HEK293 (cell line): ENCODE data around the gene PRKCA.
A peak's percentile ranks its signal among the peaks of the same experiment; 100 is the strongest.

ENCODE experiments used
- CTCF ChIA-PET: fragments of 350-600 bp; formaldehyde crosslinking; extraction: SDS; loops from one replicate; lab custom pipeline; 2021; ENCODE audit warnings: antibody characterized with exemption; lab: Yijun Ruan, JAX
- POLR2A ChIA-PET: fragments of 300-600 bp; formaldehyde crosslinking; extraction: SDS; loops from one replicate; lab custom pipeline; 2020; ENCODE audit warnings: antibody characterized with exemption, inconsistent platforms; lab: Yijun Ruan, JAX
- H3K27ac ChIP-seq: fragments of 200-500 bp; sonication (Bioruptor generic); 2 replicates; pipeline ENCODE4 v1.5.1; 2014; ENCODE audit warnings: low read depth, low read length, control low read depth, inconsistent platforms; ENCODE audit errors: extremely low read depth
- H3K36me3 ChIP-seq, 2 experiments: fragments of 200-500 bp in 1 of 2; sonication (Bioruptor generic) in 1 of 2; 1 replicate in 1 of 2; 2 replicates in 1 of 2; pipeline ENCODE4 v1.5.1; 2014 to 2017; ENCODE audit warnings: inconsistent platforms in 2 of 2, low read length in 2 of 2; ENCODE audit not compliant: control insufficient read depth in 2 of 2, insufficient read depth in 1 of 2
- H3K4me1 ChIP-seq: fragments of 200-500 bp; sonication (Bioruptor generic); 2 replicates; pipeline ENCODE4 v1.5.1; 2014; ENCODE audit warnings: mild to moderate bottlenecking, low read length, inconsistent platforms; ENCODE audit not compliant: control insufficient read depth, insufficient read depth
- H3K4me3 ChIP-seq: 2 replicates; pipeline ENCODE4 v1.5.1; 2011; ENCODE audit warnings: low read depth, mild to moderate bottlenecking, control low read depth, low read length, moderate library complexity
- H3K9me3 ChIP-seq: fragments of 200-500 bp; sonication (Bioruptor generic); 2 replicates; pipeline ENCODE4 v1.5.1; 2014; ENCODE audit warnings: low read depth, low read length, inconsistent platforms; ENCODE audit not compliant: control insufficient read depth, insufficient read depth
- ELK4 ChIP-seq: IDR thresholded peaks from 2 replicates; pipeline ENCODE4 v1.6.1; 2011; ENCODE audit warnings: mild to moderate bottlenecking, low read depth, low read length, borderline replicate concordance
- FEZF1 ChIP-seq: fragments of 450-650 bp; formaldehyde crosslinking; IDR thresholded peaks from 2 replicates; pipeline ENCODE4 v1.5.1; 2016; ENCODE audit warnings: missing biosample characterization, missing genetic modification characterization
- GLI2 ChIP-seq: fragments of 450-650 bp; formaldehyde crosslinking; IDR thresholded peaks from 2 replicates; pipeline ENCODE4; 2017; ENCODE audit warnings: missing biosample characterization, missing genetic modification characterization, low read depth, borderline replicate concordance
- GLIS1 ChIP-seq: fragments of 450-650 bp; formaldehyde crosslinking; IDR thresholded peaks from 2 replicates; pipeline ENCODE4 v1.5.1; 2016; ENCODE audit warnings: missing biosample characterization, missing genetic modification characterization
- HOXD13 ChIP-seq: sonication (generic); formaldehyde crosslinking; IDR thresholded peaks from 2 replicates; pipeline ENCODE4 v1.8.0; 2022; ENCODE audit warnings: missing genetic modification reagents, borderline replicate concordance
- IKZF3 ChIP-seq: fragments of 450-650 bp; IDR thresholded peaks from 2 replicates; pipeline ENCODE4 v1.5.0; 2018; ENCODE audit warnings: missing biosample characterization, mild to moderate bottlenecking, missing genetic modification characterization, moderate library complexity
- KLF16 ChIP-seq: fragments of 450-650 bp; formaldehyde crosslinking; IDR thresholded peaks from 2 replicates; pipeline ENCODE4 v1.5.1; 2017; ENCODE audit warnings: missing biosample characterization, missing genetic modification characterization
- SP7 ChIP-seq: fragments of 450-650 bp; formaldehyde crosslinking; IDR thresholded peaks from 2 replicates; pipeline ENCODE4 v1.5.1; 2016; ENCODE audit warnings: missing biosample characterization, missing genetic modification characterization
- YY2 ChIP-seq: fragments of 450-650 bp; formaldehyde crosslinking; IDR thresholded peaks from 2 replicates; pipeline ENCODE4 v1.5.1; 2016; ENCODE audit warnings: missing biosample characterization, missing genetic modification characterization
- ZBTB20 ChIP-seq: fragments of 450-650 bp; formaldehyde crosslinking; IDR thresholded peaks from 2 replicates; pipeline ENCODE4 v1.5.1; 2016; ENCODE audit warnings: missing biosample characterization, missing genetic modification characterization
- ZBTB48 ChIP-seq: fragments of 450-650 bp; formaldehyde crosslinking; IDR thresholded peaks from 2 replicates; pipeline ENCODE4 v1.5.1; 2016; ENCODE audit warnings: missing biosample characterization, missing genetic modification characterization
- ZFP3 ChIP-seq: fragments of 450-650 bp; formaldehyde crosslinking; IDR thresholded peaks from 2 replicates; pipeline ENCODE4 v1.5.1; 2016; ENCODE audit warnings: low read depth, missing biosample characterization, missing genetic modification characterization
- ZNF174 ChIP-seq: fragments of 450-650 bp; formaldehyde crosslinking; IDR thresholded peaks from 2 replicates; pipeline ENCODE4 v1.5.0; 2017; ENCODE audit warnings: missing biosample characterization, mild to moderate bottlenecking, missing genetic modification characterization
- ZNF223 ChIP-seq: fragments of 450-650 bp; formaldehyde crosslinking; IDR thresholded peaks from 2 replicates; pipeline ENCODE4 v1.5.1; 2016; ENCODE audit warnings: missing biosample characterization, missing genetic modification characterization
- ZNF302 ChIP-seq: fragments of 450-650 bp; formaldehyde crosslinking; IDR thresholded peaks from 2 replicates; pipeline ENCODE4 v1.5.1; 2016; ENCODE audit warnings: missing biosample characterization, missing genetic modification characterization, low read depth
- ZNF362 ChIP-seq: fragments of 450-650 bp; formaldehyde crosslinking; IDR thresholded peaks from 2 replicates; pipeline ENCODE4 v1.5.1; 2016; ENCODE audit warnings: missing biosample characterization, missing genetic modification characterization
- ZNF37A ChIP-seq: fragments of 450-650 bp; IDR thresholded peaks from 2 replicates; pipeline ENCODE4 v1.5.1; 2018; ENCODE audit warnings: missing biosample characterization, missing genetic modification characterization
- ZNF423 ChIP-seq: fragments of 450-650 bp; formaldehyde crosslinking; IDR thresholded peaks from 2 replicates; pipeline ENCODE4 v1.5.1; 2016; ENCODE audit warnings: missing biosample characterization, missing genetic modification characterization
- ZNF555 ChIP-seq: fragments of 450-650 bp; formaldehyde crosslinking; conservative IDR thresholded peaks from 2 replicates; pipeline ENCODE4 v1.5.1; 2017; ENCODE audit warnings: missing biosample characterization, mild to moderate bottlenecking, missing genetic modification characterization, inconsistent platforms
- ZNF660 ChIP-seq: fragments of 450-650 bp; IDR thresholded peaks from 2 replicates; pipeline ENCODE4 v1.5.1; 2018; ENCODE audit warnings: missing biosample characterization, mild to moderate bottlenecking, missing genetic modification characterization
- ZNF664 ChIP-seq: fragments of 450-650 bp; formaldehyde crosslinking; IDR thresholded peaks from 2 replicates; pipeline ENCODE4 v1.5.1; 2016; ENCODE audit warnings: missing biosample characterization, missing genetic modification characterization
- ZNF776 ChIP-seq: fragments of 450-650 bp; formaldehyde crosslinking; IDR thresholded peaks from 2 replicates; pipeline ENCODE4 v1.5.0; 2017; ENCODE audit warnings: missing biosample characterization, missing genetic modification characterization, borderline replicate concordance
- ZNF777 ChIP-seq: fragments of 450-650 bp; formaldehyde crosslinking; IDR thresholded peaks from 2 replicates; pipeline ENCODE4 v1.5.1; 2017; ENCODE audit warnings: missing biosample characterization, missing genetic modification characterization, borderline replicate concordance
- ZNF785 ChIP-seq: fragments of 450-650 bp; formaldehyde crosslinking; IDR thresholded peaks from 2 replicates; pipeline ENCODE4 v1.5.1; 2016; ENCODE audit warnings: missing biosample characterization, missing genetic modification characterization
- ZNF830 ChIP-seq: fragments of 450-650 bp; IDR thresholded peaks from 2 replicates; pipeline ENCODE4 v1.5.0; 2018; ENCODE audit warnings: missing biosample characterization, missing genetic modification characterization, low read depth, mild to moderate bottlenecking, moderate library complexity
- TF ChIP-seq, protein P1 (sequence below): fragments of 450-650 bp; formaldehyde crosslinking; IDR thresholded peaks from 2 replicates; pipeline ENCODE4 v1.5.1; 2016; ENCODE audit warnings: missing biosample characterization, missing genetic modification characterization
- TF ChIP-seq, protein P2 (sequence below): fragments of 450-650 bp; formaldehyde crosslinking; IDR thresholded peaks from 2 replicates; pipeline ENCODE4 v1.5.1; 2017; ENCODE audit warnings: missing biosample characterization, missing genetic modification characterization

The PRKCA gene

GRCh38 chr17:66372182-66372581 lies 69.8 kb downstream of the PRKCA start:
- Histone ChIP-seq H3K9me3 (no peaks in the 10 kb centered on the region), H3K36me3 (no peaks in the 10 kb centered on the region), H3K4me3 (no peak overlapping the region), H3K27ac (no peak overlapping the region), H3K4me1 (peaks cover 20% of the 10 kb centered on the region)
- TF ChIP-seq ZNF37A (no peak), ZBTB20 (tag by site-specific recombination) (peak; percentile 40), ZBTB48 (tag by site-specific recombination) (no peak), GLI2 (tag by site-specific recombination) (no peak)
- POLR2A ChIA-PET = no interaction called here
- CTCF ChIA-PET = interaction anchor here (0.7 kb wide), 1 partner anchor 354 kb away, joined by 3 read pairs; no protein-coding TSS in a partner anchor

DNA sequence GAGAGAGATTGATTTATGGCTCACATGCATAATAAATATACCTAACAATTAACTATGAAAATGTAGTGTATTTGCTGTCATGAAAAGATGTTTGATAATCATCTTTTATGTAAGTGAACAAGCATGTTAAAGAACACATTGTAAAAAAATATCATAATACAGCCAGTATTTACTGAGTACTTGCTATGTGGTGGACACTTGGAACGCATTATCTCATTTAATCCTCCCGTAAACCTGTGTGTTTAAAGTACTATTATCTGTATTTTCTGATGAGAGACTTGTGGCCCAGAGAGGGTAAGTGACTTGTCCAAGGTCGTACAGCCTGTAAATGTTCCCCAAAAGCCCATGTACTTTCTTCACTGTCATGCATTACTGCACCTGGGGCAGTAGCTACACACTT lies 70.7 kb downstream of the PRKCA start:
- POLR2A ChIA-PET = no interaction called here
- no peaks in the 10 kb centered on the region for H3K9me3 ChIP-seq
- TF ChIP-seq ELK4 (no peak), ZNF660 (no peak), ZNF37A (no peak), ZNF223 (tag by site-specific recombination) (no peak), ZNF423 (tag by site-specific recombination) (no peak), SP7 (tag by site-specific recombination) (peak; percentile 59), ZNF777 (no peak), ZNF302 (no peak), ZFP3 (no peak), ZNF555 (no peak), ZNF174 (tag by site-specific recombination) (no peak), HOXD13 (CRISPR knock-in tag) (no peak), GLIS1 (0 out of 2 replicates have a peak, but pooled peaks have one; percentile 2), KLF16 (tag by site-specific recombination) (no peak), YY2 (tag by site-specific recombination) (no peak), ZNF776 (tag by site-specific recombination) (no peak), IKZF3 (tag by site-specific recombination) (no peak), ZNF362 (no peak), FEZF1 (tag by site-specific recombination) (no peak), ZNF830 (tag by site-specific recombination) (no peak), ZNF664 (peak; percentile 92), ZNF785 (tag by site-specific recombination) (no peak)
- TF ChIP-seq, protein P1, sequence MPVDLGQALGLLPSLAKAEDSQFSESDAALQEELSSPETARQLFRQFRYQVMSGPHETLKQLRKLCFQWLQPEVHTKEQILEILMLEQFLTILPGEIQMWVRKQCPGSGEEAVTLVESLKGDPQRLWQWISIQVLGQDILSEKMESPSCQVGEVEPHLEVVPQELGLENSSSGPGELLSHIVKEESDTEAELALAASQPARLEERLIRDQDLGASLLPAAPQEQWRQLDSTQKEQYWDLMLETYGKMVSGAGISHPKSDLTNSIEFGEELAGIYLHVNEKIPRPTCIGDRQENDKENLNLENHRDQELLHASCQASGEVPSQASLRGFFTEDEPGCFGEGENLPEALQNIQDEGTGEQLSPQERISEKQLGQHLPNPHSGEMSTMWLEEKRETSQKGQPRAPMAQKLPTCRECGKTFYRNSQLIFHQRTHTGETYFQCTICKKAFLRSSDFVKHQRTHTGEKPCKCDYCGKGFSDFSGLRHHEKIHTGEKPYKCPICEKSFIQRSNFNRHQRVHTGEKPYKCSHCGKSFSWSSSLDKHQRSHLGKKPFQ (tag by site-specific recombination) = no peak
- TF ChIP-seq, protein P2, sequence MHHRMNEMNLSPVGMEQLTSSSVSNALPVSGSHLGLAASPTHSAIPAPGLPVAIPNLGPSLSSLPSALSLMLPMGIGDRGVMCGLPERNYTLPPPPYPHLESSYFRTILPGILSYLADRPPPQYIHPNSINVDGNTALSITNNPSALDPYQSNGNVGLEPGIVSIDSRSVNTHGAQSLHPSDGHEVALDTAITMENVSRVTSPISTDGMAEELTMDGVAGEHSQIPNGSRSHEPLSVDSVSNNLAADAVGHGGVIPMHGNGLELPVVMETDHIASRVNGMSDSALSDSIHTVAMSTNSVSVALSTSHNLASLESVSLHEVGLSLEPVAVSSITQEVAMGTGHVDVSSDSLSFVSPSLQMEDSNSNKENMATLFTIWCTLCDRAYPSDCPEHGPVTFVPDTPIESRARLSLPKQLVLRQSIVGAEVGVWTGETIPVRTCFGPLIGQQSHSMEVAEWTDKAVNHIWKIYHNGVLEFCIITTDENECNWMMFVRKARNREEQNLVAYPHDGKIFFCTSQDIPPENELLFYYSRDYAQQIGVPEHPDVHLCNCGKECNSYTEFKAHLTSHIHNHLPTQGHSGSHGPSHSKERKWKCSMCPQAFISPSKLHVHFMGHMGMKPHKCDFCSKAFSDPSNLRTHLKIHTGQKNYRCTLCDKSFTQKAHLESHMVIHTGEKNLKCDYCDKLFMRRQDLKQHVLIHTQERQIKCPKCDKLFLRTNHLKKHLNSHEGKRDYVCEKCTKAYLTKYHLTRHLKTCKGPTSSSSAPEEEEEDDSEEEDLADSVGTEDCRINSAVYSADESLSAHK (tag by site-specific recombination) = no peak

More for the DNA sequence above, 70.7 kb downstream of the PRKCA start:
- Histone ChIP-seq H3K4me3 (no peak overlapping the region), H3K36me3 (no peaks in the 10 kb centered on the region), H3K4me1 (peaks cover 20% of the 10 kb centered on the region), H3K27ac (no peak overlapping the region)
- CTCF ChIA-PET = interaction anchor here (0.6 to 0.7 kb wide), 2 partner anchors 26 to 353 kb away, joined by 3 to 5 read pairs; no protein-coding TSS in a partner anchor
